Activated effector memory CD4-positive, alpha-beta T cell treated with anti-CD3 and anti-CD28 coated beads, Interleukin-2, amount 50 U/mL, for 16 hours (primary cell): ENCODE measurements around the gene NACA2.
"Not testable (repeated sequence)": the region's sequence is repeated elsewhere in the genome, so short reads cannot be mapped to it uniquely, and the experiment has no call there.

Source experiments
- DNase-seq: peaks from one replicate; pipeline ENCODE4 v3.0.0-alpha.2; 2020

NACA2 gene

DNA sequence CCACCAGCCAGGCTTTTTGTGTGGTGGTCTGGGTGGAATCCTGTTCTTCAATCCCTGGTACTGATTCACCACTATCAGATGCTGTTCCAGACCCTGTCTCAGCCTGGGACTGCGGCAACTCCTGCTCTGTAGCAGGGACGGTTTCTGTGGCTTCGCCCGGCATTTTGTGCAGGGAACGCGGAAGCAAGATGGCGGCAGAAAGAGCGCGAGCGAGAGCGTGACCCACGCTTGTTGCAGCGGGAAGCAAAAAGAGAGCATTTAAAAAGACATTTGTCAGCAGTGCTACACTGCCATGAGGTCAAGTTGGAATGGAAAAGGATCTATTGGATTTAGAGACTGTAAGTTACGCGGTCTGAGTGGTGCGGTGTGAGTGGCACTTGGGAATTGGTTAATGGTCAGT is at the start of gene NACA2:
Gene NACA2 (minus strand): TSS at position 202 of the 400 bp plus-strand sequence. CDS start 39 bp downstream, at position 163.
- no peak for DNase-seq

DNA sequence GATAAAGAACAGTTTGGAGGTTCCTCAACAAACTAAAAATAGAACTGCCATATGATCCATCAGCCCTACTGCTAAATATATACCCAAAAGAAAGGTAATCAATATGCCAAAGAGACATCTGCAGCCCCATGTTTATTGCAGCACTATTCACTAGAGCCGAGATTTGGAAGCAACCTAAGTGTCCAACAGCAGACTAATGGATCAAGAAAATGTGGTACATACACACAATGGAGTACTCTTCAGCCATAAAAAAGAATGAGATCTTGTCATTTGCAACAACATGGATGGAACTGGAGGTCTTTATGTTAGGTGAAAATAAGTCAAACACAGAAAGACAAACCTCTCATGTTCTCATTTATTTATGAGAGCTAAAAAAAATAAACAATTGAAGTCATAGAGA is 48.8 kb upstream of the NACA2 start:
- DNase-seq = no peak

DNA sequence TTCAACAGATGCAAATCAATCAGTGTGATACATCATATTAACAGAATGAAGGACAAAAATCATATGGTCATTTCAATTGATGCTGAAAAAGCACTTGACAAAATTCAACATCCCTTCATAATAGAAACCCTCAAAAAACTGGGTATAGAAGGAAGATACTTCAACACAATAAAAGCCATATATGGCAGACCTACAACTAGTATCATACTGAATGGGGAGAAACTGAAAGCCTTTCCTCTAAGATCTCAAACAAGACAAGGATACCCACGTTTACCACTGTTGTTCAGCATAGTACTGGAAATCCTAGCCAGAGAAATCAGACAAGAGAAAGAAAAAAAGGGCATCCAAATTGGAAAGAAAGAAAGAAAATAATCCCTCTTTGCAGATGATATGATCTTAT is 47.1 kb upstream of the NACA2 start:
- DNase-seq = no peak

DNA sequence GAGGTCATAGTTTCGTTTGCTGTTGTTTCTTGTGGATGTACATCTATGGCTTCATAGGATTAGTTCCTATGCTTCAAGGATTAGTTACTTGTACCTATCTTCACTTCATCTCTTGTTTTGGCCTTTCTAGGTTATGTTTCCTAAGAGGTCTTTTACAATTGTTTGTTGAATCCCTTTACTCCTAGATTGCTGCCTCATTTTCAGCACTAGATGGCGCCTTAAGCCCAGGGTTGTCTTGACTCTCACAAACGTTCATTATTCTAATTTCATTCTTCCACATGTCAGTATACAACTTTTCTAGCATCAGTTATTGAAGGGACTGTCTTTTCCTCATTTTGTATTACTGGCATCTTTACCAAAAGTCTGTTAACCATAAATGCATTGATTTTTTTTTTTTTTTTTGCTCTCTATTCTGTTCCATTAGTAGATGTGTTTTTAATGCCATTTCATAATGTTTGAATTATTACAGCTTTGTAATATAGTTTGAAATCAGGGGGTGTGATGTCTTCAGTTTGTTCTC is 45.0 kb upstream of the NACA2 start:
- peak; percentile 78 for DNase-seq

DNA sequence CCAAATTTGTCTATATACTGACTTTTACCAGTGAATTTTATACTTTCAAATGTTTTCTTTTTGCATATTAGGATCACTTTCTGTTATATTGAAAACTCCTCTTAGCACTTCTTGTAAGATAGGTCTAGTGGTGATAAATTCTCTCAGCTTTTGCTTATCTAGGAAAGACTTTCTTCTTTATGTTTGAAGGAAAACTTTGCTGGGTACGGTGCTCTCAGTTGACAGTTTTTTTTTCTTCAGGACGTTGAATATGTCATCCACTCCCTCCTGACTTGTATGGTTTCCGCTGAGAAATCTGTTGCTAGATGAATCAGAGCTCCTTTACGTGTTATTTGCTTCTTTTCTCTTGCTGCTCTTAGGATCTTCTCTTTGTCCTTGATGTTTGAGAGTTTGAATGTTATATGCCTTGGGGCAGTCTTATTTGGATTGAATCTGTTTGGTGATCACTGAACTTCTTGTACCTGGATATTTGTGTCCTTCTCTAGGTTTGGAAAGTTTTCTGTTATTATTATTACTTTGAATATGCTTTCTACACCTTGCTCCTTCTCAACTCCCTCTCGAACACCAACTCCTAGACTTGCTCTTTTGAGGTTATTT is 44.0 kb upstream of the NACA2 start:
- DNase-seq = no peak

DNA sequence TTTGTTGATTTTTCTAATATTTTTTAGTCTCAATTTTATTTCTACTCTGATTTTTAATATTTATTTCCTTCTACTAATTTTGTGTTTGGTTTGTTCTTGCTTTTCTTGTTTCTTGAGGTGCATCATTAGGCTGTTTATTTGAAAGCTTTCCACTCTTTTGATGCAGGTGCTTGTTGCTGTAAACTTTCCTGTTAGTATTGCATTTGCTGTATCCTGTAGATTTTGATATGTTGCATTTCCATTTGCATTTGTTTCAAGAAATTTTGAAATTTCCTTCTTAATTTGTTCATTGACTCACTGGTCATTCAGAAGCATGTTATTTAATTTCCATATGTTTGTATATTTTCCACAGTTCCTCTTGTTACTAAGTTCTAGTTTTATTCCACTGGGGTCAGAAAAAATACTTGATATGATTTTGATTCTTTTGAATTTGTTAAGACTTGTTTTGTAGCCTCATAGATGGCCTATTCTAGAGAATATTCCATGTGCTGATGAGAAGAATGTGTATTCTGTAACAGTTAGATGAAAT is 43.1 kb upstream of the NACA2 start:
- no peak for DNase-seq

DNA sequence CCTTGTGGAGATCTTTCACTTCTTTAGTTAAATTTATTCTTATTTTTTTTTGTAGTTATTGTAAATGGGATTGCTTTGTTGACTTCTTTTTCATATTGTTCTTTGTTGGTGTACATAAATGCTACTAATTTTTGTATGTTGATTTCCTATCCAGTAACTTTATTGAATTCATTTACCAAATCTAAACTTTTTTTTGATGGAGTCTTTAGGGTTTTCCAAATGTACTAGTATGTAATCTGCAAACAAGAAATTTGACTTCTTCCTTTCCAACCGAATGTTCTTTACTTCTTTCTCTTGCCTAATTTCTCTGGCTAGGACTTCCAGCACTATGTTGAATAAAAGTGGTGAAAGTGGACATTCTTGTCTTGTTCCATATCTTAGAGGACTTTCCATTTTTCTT is 41.8 kb upstream of the NACA2 start:
- DNase-seq = no peak

DNA sequence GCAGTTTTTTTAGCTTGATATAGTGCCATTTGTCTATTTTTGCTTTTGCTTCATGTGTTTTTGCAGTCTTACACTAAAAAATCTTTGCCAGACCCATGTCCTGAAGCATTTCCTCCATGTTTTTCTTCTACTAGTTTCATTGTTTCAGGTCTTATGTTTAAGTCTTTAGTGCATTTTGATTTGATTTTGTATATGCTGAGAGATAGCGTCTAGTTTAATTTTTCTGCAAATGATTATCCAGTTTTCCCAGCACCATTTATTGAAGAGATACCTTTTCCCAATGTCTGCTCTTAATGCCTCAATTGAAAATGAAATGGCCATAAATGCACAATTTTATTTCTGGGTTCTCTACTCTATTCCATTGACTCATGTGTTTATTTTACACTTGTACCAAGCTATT is 40.8 kb upstream of the NACA2 start:
- no peak for DNase-seq

DNA sequence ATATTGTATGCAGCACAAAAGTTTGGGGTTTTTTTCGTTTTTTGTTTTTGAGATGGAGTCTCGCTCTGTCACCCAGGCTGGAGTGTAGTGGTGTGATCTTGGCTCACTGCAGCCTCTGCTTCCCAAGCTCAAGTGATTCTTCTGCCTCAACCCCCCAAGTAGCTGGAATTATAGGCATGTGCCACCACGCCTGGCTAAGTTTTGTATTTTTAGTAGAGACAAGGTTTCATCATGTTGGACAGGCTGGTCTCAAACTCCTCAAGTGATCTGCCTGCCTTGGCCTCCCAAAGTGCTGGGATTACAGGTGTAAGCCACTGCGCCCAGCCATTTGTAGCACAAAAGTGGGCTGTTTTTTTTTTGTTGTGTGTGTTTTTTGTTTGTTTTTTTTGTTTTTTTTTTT is 37.1 kb upstream of the NACA2 start:
- DNase-seq = not testable (repeated sequence)

DNA sequence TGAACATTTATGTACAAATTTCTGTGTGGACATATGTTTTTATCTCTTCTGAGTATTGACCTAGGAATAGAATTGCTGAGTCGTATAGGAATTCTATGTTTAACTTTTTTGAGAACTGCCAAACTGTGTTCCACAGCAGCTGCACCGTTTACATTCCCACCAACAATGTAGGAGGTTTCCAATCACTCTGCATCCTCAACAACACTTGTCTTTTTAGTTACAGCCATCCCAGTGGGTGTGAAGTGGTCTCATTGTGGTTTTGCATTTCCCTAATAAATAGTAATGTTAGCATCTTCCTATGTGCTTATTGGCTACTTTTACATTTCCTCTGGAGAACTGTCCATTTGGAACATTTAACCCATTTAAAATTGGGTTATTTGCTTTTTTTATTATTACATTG is 36.6 kb upstream of the NACA2 start:
- no peak for DNase-seq

DNA sequence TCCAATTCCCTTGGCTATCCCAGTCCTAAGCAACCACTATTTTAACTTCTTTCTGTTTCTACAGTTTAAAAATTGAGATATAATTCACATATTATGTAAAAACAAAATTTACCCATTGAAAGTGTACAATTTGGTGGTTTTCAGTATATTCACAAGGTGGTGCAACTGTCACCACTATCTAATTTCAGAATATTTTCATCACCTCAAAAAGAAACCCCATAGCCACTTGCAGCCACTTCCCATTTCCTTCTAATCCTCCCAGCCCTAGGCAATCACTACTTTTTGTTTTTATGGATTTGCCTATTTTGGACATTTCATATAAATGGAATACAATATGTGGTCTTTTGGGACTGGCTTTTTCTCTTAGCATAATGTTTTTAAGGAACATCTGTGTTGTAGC is 36.1 kb upstream of the NACA2 start:
- no peak for DNase-seq

DNA sequence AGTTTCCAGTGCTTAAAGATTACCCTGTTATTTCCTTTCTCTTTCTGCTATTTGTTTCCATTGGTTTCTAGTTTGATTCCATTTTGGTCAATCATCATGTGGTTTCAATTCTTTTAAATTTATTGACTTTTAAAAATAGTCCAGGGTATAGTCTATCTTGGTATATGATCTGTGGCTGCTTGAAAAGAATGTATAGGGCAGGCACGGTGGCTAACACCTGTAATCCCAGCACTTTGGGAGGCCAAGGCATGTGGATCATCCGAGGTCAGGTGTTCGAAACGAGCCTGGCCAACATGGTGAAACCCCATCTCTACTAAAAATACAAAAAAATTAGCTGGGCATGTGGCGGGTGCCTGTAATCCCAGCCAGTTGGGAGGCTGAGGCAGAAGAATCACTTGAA is 34.5 kb upstream of the NACA2 start:
- DNase-seq = no peak

DNA sequence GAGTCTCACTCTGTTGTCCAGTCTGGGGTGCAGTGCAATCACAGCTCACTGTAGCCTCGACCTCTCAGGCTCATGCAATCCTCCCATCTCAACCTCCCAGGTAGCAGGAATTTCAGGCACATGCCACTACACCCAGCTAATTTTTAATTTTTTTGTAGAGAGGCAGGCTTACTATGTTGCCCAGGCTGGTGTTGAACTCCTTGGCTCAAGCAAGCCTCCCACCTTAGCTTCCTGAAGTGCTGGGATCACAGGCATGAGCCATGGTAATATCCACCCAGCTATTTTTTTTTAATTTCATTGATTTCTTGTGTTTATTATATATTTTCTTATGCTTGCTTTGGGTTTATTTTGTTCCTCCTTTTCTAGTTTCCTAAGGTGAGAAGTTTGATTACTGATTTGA is 33.9 kb upstream of the NACA2 start:
- no peak for DNase-seq

DNA sequence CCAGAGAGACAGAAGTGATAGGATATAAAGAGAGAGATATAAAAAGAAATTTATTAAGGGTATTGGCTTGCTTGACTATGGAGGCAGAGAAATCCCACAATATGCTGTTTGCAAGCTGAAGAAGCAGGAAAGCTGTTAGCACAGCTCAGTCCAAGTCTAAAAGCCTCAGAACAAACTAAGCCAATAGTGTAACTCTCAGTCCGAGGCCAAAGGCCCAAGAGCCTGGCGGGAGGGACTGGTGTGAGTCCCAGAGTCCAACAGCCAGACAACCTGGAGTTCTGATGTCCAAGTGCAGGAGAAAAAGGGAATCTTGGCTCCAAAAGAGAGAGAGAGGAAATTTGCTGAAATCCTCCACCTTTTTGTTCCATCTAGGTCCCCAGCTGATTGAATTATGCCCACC is 30.3 kb upstream of the NACA2 start:
- DNase-seq = no peak

DNA sequence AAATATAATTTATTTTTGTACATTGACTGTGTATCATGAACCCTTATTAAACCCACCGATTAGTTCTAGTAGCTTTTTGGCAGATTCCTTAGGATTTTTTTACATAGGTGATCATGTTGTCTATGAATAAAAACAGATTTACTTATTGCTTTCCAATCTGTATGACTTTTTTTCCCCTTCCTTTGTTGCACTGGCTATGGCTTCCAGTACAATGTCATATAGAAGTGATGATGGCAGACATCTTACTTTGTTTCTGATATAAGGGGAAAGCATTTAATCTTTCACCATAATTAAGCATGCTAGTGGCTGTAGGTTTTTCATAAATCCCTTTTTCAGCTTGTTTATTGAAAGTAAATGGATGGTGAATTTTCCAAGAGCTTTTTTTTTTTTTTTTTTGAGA is 28.9 kb upstream of the NACA2 start:
- DNase-seq = no peak

DNA sequence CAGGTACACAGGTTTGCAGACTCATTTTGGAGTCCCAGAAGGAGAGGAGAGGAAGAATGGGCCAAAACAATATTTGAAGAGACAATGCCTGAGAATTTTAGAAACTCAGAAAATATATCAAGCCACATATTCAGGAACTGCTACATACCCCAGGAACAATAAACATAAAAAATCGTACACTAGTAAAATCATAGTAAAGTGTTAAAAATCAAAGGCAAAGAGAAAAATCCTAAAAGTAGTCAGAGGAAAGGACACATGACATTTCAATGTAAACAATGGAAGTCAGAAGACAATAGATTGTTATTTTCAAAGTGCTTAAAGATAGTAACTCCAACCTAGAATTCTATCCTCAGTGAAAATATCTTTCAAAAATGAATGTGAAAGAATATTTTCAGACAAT is 28.5 kb upstream of the NACA2 start:
- DNase-seq = no peak

DNA sequence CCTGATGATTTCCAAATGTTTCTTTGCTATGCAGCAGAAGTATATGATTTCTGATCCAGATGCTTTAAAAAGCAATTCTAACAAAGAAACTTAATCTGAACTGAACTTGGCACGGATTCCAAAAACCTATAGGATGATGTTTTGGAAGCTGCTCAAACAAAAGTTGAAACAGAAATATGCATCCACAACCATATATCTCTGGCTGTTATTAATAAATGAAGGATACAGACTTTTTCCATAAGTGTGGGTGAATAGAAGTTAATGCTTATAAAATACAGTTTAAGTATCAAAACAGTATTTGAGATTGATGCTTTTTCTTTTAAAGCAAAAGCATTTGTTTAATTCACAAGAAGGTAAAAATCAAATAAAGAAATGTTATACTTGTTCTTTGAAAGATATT is 27.9 kb upstream of the NACA2 start:
- no peak for DNase-seq

DNA sequence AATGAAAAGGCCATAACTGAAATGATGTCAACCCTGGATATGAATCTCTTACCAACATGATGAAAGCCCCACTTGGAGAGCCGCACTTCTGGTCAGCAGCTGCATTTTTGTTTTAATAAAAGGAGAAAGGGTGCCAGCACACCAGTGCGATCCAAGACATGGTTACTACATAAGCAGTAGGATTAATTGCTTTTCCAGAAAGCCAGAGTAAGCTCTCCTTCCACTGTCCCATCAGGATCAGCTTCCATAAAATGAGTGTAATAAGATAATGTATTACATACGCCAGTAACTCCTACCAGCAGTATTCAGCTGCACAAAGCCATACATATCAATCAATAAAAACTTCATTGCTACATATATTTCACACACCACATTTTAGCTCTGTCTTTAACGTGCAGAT is 26.3 kb upstream of the NACA2 start:
- no peak for DNase-seq

DNA sequence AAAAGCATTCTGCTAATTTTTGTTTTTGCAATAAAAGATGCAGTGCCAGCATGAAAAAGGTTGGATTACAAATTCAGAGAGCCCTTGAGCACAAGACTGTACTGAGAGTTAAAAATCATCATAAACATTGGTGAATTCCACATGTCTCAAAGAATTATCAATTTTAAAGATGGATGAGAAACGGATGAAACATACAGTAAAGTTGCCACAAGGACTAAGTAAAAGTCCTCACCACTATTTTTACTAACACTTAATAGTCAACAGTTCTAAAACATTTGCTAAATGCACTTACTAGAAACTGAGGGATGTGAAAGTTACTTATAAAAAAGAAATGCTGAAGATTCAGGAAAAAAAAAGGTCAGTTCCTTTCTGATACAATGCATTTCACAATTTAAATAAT is 25.8 kb upstream of the NACA2 start:
- no peak for DNase-seq

DNA sequence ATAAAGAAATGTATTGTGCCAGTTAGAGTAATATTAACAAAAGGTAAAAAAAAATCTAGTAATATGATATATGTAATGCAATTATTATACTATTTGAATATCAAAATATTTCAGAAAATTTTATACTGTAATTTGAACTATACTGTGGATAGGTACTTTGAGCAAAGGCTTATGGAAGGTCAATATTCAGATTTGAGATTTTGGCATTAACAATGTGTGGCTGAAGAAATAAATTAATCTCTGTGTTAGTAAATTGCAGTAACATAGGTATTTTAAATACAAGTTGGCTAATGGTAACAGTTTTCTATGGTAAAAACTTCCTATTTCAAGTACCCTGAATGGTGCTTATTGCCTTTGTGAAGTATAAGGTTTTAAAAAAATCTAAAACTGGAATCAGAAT is 23.2 kb upstream of the NACA2 start:
- DNase-seq = no peak

DNA sequence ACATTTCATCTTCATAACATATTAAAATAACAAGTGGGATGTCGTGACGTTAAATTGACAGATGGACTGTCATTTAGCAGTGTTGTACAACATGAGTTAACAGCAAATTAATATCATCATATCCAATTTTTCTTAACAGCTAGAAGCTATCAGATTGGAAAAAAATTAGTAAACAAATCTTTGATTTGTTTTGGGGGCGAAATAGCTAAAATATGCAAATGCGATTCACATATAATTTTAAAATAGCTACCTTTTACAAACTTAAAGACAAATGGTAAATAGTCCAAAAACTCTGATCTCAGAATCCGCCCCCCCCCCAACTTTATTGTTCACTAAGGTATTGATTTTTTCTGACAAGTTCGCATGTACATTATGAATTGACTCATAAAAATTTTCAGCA is 20.3 kb upstream of the NACA2 start:
- no peak for DNase-seq

DNA sequence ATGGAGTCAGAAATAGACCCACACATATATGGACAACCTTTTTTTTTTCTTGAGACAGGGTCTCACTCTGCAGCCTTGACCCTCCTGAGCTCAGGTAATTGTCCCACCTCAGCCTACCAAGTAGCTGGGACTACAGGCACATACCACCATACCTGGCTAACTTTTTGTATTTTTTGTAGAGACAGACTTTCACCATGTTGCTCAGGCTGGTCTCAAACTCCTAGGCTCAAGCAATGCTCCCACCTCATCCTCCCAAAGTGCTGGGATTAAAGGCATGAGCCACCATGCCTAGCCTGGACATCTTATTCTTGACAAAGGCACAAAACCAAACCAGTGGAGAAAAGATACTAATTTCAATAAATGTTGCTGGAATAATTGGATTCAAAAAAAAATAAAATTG is 14.7 kb upstream of the NACA2 start:
- DNase-seq = no peak

DNA sequence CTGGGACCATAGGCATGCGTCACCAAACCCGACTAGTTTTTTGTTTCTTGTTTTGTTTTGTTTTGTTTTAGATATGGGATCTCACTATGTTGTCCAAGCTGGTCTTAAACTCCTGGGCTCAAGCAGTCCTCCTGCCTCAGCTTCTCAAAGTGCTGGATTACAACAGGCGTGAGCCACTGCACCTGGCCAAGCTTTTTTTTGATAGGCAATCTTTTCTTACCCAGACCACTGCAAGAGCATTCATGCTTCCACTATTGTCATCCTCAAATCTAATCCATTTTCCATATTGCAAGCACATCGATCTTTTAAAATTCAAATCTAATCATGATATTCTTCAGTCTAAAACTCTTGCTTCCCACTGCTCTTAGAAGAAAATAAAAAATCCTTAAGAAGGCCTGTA is 10.3 kb upstream of the NACA2 start:
- DNase-seq = no peak

DNA sequence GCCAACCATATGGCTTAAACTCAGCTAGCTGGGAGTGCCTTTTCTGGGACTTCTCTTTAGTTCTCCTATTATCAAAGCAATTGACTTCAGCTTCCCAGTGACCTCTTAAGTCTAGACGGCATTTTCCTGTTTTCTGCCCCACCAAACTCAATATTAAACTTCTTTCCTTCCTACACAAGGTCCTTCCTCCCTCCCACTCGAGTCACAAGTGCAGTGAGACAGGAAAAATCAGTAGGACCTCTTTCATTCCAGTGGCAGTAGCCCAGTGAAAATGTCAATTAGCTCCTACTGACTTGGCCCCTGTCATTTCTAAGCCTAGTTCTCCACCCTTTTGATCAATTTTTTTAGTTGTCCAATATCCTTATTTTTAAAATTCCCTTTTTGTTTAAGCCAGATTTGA is 9.6 kb upstream of the NACA2 start:
- DNase-seq = no peak

DNA sequence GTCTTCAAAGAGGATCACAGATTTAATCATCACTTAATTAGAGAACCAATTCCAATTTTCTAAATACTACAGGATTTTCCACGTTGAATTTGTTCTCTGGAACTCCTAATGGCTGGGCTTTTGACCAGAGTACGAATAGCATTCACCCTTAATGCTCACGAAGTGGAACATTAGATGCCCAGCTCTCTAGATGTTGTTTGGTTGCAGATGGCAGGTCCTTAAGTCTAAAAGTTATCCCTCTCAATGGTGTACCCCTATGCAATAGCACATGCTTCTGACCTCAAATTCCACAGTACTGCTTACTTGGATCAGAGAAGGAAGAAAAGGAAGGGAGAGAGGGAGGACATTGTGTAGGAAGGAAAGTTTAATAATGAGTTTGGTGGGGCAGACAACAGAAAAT is 8.6 kb upstream of the NACA2 start:
- no peak for DNase-seq
